Lower lobe of right lung (tissue), 2 donors: ENCODE measurements around the gene SLC18A3. TPM values are rescaled to one million over a fixed set of nuclear protein-coding genes. Genes with fewer than 3 reads are reported as not detected.

Experiments
- ATAC-seq, 2 donors: fragments of 200-7000 bp; cut with Tn5 transposase; one replicate each; pipeline ENCODE4 v1.9.1; 2020 to 2022; ENCODE audit warnings: mild to moderate bottlenecking in 2 of 2, moderate library complexity in 2 of 2
- DNase-seq: peaks from one replicate; pipeline ENCODE4 v3.0.0-alpha.2; 2020
- H3K27ac ChIP-seq: fragments of 200-600 bp; one replicate; pipeline ENCODE4 v1.8.0; 2022
- H3K27me3 ChIP-seq: fragments of 200-600 bp; one replicate; pipeline ENCODE4 v1.8.0; 2022; ENCODE audit warnings: low read depth
- H3K36me3 ChIP-seq: fragments of 200-600 bp; one replicate; pipeline ENCODE4 v1.8.0; 2022; ENCODE audit warnings: mild to moderate bottlenecking
- H3K4me1 ChIP-seq: fragments of 200-600 bp; one replicate; pipeline ENCODE4 v1.8.0; 2022
- H3K4me3 ChIP-seq: fragments of 200-600 bp; one replicate; pipeline ENCODE4 v1.8.0; 2022; ENCODE audit warnings: mild to moderate bottlenecking
- H3K9me3 ChIP-seq: fragments of 200-600 bp; one replicate; pipeline ENCODE4 v1.8.0; 2022
- intact Hi-C: fragments of 100-400 bp; cut with DNase I; formaldehyde crosslinking; loops from one replicate; pipeline ENCODE4 v1.11.0; 2022
- total RNA-seq: library from RNA; stranded (reverse); fragmentation: NEBNext Ultra II Directional; extraction: Animal tissue kit (Norgen Biotek cat#: 25700); gene quantifications from one replicate; pipeline ENCODE4 v1.2.1, GENCODE V29; 2021
- TF ChIP-seq, protein P1 (sequence below): fragments of 200-600 bp; IDR thresholded peaks from one replicate; pipeline ENCODE4 v1.8.0; 2022; ENCODE audit warnings: antibody characterized with exemption, mild to moderate bottlenecking
- donor health status: DM: no; HTN: yes; CAD: no; lungs with severe emphysema.

SLC18A3 gene
- total RNA-seq, 1 donor from 2014 or later: not detected

DNA sequence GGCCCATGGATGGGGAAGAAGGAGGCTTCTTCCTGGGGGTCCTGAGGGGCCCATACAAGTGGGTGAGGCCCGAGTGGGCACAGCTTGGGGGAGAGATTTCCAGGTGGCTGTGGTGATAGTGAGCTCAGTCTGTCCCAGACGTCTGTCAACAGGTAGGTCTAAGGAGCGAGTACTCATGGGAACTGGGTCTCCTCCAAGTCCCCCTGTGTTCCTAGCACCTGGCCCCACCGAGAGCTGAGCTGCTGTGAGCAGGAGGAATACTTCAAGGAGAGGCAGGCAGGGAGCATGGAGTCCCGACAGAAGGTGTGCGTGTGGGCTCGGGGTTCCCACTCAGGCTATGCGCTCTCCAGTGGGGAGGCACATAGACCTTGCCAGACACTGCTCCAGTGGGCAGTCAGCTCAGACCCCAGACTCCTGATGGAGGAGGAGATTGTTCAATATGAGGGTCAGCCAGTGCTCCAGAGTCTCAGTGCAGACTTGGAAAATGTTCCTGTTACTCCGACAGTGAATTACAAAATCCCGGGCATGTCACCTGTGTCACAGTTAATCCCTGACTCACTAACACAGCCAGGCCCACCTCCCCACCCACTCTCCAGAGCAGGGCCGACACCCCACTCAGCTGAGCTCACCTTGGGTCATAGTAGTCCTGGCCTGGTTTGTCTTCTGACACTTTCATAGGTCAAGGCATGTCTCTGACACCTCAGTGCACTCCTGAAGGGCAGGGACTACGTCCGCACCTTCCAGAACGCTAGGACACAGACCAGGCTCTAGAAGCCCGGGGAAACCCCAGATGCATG lies 41.1 kb downstream of the SLC18A3 start:
- DNase-seq (no peak), ATAC-seq (no peak)
- H3K4me3 ChIP-seq: no peak overlapping the region
- H3K4me1 ChIP-seq: no peaks in the 10 kb centered on the region
- TF ChIP-seq, protein P1, sequence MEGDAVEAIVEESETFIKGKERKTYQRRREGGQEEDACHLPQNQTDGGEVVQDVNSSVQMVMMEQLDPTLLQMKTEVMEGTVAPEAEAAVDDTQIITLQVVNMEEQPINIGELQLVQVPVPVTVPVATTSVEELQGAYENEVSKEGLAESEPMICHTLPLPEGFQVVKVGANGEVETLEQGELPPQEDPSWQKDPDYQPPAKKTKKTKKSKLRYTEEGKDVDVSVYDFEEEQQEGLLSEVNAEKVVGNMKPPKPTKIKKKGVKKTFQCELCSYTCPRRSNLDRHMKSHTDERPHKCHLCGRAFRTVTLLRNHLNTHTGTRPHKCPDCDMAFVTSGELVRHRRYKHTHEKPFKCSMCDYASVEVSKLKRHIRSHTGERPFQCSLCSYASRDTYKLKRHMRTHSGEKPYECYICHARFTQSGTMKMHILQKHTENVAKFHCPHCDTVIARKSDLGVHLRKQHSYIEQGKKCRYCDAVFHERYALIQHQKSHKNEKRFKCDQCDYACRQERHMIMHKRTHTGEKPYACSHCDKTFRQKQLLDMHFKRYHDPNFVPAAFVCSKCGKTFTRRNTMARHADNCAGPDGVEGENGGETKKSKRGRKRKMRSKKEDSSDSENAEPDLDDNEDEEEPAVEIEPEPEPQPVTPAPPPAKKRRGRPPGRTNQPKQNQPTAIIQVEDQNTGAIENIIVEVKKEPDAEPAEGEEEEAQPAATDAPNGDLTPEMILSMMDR: no peak
- H3K36me3 ChIP-seq: no peaks in the 10 kb centered on the region
- H3K27ac ChIP-seq: no peak overlapping the region
- intact Hi-C loops: no loop called here
- peaks cover 10% of the 10 kb centered on the region for H3K27me3 ChIP-seq
- H3K9me3 ChIP-seq: no peaks in the 10 kb centered on the region

DNA sequence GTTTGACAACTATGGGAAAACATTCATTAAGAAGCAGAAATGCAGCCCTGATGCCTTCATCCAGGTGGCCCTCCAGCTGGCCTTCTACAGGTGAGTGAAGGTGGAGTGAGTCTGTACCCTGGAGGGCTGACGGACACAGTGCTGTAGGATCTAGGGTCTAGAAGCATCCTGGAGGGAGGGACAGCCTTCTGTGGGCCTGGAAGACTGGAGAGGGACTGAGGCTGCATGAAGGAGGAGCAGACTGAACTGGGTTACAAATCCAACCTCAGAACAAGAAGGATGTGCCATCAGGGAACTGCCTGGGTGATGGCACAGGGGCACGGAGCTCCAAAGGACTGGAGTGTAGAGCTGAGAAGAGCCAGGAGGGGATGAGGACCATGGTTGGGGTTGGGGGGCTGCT lies 41.8 kb downstream of the SLC18A3 start:
- ATAC-seq (no peak), DNase-seq (no peak)
- H3K4me3 ChIP-seq: no peak overlapping the region
- no peak overlapping the region for H3K27ac ChIP-seq
- intact Hi-C loops: no loop called here
- no peaks in the 10 kb centered on the region for H3K4me1 ChIP-seq
- no peaks in the 10 kb centered on the region for H3K9me3 ChIP-seq
- peaks cover 7% of the 10 kb centered on the region for H3K27me3 ChIP-seq
- H3K36me3 ChIP-seq: no peaks in the 10 kb centered on the region
- TF ChIP-seq, protein P1: no peak

DNA sequence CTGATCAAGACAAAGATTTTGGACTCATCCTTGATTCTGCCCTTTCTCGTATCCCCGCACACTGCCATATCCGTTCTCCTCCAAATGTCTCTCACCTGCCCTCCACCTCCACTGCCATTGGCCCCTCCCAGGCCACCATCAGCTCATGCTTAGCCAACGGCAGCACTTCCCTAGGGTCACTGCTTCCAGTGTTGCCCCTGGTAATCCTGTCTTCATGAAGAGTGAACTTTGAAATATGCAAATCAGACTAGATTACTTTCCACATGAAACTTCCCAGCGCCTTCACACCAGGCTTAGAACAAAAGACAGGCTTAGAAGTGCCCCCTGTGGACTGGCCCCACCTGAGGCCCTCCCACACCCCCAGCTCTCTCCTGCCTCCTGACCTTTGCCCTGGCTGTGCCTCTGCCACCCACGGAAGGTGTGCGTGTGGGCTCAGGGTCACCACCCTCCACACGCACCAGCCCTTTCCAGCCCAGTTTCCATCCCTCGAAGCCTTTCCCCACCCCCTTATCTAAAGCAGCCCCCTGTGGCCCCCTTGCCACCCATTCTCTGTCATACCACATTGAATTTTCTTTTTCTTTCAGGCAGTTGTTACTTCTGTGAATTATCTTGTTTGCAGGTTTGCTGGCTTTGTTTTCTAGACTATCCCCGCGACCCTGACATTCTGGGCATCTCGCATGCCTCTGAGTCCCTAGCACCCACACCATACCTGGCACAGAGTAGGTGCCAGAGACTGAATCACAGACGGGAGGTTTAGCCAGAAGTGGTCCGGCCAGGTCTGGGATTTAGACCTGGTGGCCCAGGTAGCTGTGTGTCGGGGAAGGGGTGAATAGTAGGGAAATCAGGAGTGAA lies 42.5 kb downstream of the SLC18A3 start:
- no peaks in the 10 kb centered on the region for H3K9me3 ChIP-seq
- TF ChIP-seq, protein P1: no peak
- no peak for ATAC-seq
- H3K36me3 ChIP-seq: no peaks in the 10 kb centered on the region
- H3K4me3 ChIP-seq: no peak overlapping the region
- DNase-seq: no peak
- H3K27ac ChIP-seq: no peak overlapping the region
- intact Hi-C loops: no loop called here
- no peaks in the 10 kb centered on the region for H3K4me1 ChIP-seq
- peaks cover 7% of the 10 kb centered on the region for H3K27me3 ChIP-seq

DNA sequence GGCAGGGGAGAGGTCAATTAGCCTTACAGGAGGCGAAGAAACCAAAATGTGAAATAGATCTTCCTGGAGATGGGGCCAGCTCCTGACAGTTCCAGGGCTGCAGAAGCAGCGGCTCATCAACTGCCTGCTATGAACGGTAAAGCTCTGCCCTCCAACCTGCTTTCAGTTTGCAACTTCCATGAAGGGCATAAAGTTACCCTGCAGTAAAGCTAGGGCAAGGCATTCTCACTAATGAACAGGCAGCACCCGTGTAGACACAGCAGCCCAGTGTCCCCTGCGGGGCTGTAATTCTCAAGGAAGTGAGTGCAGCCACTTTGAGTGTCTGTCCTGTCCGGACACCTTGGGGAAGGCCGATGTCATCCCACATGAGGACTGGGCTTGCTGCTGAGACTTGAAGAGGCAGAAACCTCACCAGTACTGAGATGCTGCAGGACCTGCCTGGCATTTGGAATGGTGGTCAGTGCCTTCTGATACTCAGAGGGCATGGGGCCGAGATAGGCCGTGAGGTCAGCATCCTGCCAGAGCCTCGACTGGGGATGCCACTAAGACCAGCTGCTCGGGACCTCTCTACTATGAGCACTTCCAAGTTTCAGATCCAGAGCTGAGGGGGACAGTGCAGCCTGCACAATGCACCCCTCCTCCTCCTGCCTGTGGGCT lies 43.3 kb downstream of the SLC18A3 start:
- no peak overlapping the region for H3K27ac ChIP-seq
- intact Hi-C loops: no loop called here
- H3K27me3 ChIP-seq: peaks cover 7% of the 10 kb centered on the region
- H3K9me3 ChIP-seq: no peaks in the 10 kb centered on the region
- no peaks in the 10 kb centered on the region for H3K36me3 ChIP-seq
- no peaks in the 10 kb centered on the region for H3K4me1 ChIP-seq
- ATAC-seq: no peak
- TF ChIP-seq, protein P1: no peak
- no peak overlapping the region for H3K4me3 ChIP-seq
- no peak for DNase-seq

DNA sequence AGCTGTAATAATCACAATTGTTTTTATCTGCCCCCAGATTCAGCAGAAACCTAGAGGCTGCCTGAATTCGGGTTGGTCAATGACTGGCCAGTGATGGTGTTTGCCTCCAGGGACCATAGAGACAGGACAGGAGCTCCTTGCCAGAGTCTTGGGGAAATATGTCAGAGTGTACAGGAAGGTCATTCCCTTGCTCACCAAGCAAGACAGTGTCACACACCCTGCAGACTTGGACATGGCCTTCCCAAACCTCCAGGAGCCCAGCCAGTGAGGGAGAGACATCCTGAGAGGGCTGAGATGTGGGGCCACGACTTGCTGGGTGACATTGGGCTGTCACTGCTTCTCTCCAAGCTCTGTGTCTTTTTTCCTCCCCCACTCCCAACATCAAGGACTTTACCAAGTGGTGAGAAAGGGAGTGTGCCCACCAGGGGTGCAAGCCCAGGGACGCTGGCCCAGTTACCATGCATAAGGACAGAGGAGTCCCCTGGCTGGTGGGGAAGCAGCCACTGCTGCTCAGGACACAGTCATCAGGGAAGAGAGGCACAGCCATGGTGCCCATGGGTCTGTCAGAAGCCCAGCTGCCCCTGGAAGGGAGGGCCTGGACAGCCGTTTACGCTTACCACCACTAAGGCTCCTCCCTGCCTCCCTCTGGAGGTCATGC lies 44.1 kb downstream of the SLC18A3 start:
- intact Hi-C loops: no loop called here
- H3K4me3 ChIP-seq: no peak overlapping the region
- no peak overlapping the region for H3K27ac ChIP-seq
- H3K27me3 ChIP-seq: peaks cover 7% of the 10 kb centered on the region
- ATAC-seq: no peak
- no peaks in the 10 kb centered on the region for H3K4me1 ChIP-seq
- TF ChIP-seq, protein P1: no peak
- no peaks in the 10 kb centered on the region for H3K9me3 ChIP-seq
- DNase-seq: no peak
- no peaks in the 10 kb centered on the region for H3K36me3 ChIP-seq
